ENCODE data around the gene S100A9.
"Not testable (repeated sequence)": the region's sequence is repeated elsewhere in the genome, so short reads cannot be mapped to it uniquely, and the experiment has no call there.

S100A9 gene

GRCh38 chr1:153357853-153358690 lies at the start of gene S100A9:
Gene S100A9, plus strand, starts transcription at chr1:153357854. Its CDS starts 430 bp downstream, at chr1:153358284.
- no peak for DNase-seq (ENCODE audit: low read depth in 1 of 2, low spot score in 1 of 2)

DNA sequence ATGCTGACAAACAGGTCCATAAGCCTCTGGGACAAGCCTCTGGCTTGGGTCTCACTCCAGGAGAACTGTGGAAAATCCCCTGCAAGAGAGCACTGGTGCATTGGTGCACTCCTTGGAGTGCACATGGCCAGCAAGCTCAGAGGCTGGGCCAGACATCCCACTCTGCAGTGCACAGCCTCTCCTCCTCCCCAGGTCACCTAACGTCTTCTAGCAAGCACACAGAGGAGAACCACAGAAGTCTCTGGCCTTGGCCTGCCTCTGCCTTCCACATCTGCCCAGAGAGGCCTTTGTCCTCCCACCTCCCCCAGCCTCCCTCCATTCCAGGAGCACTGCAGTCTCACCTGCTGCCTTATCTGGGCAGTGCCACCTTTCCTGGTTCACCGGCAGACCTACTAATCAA lies 49.1 kb upstream of the S100A9 start:
- DNase-seq (ENCODE audit: low read depth in 1 of 2, low spot score in 1 of 2): no peak

GRCh38 chr1:153309441-153309840 lies 48.2 kb upstream of the S100A9 start:
- no peak for DNase-seq (ENCODE audit: low read depth in 1 of 2, low spot score in 1 of 2)

DNA sequence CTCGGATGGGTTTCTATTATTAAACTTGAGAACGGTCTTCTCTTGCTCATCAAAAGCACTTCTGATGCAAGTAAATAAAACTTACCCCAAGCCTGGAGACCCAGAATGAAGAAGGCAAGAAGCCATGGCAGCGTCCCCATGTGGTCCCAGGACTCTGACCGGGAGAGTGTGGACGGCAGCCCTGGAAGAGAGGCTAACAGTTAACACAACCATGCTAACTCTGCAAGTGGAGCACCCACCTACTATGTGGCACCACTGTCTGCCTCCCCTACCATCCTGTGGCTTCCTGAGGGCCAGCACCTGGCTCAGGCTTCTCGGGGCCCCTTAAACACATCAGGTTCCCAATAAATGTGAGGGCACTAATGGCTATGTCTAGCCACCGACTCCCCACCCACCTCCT lies 47.1 kb upstream of the S100A9 start:
- no peak for DNase-seq (ENCODE audit: low read depth in 1 of 2, low spot score in 1 of 2)

DNA sequence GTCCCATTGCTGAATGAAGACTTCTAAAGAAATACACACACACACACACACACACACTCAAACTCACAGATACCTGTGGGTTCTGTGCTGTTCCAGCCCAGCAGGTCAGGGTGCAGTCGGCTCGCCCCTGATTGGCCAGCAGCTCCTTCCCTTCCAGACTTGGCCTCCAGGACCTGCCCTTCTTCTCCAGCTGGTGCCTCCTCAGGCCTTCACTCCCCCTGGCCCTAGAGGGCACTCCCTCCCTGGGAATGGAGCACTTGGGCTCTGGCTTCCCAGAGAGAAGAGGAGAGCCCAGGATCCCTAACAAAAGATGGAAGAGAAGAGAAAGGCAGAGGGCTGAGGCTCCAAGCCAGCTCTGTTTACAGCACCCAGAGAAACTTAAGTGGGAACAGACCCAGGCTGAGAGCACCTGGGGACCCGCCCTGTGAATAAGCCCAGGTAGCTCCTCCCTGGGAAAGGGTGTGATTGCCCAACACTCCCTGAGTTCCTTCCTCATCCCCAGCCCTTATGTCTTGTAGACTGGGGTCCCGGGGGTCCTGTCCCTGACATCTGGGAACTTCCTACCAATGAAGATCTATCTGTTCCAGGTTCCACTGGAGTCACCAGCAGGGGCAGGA lies 45.0 kb upstream of the S100A9 start, which contains the start of gene PGLYRP3:
Gene PGLYRP3 (minus strand): TSS at position 383 of the 617 bp plus-strand sequence. CDS start 2,287 bp downstream, outside the sequence.
- DNase-seq (ENCODE audit: low read depth in 1 of 2, low spot score in 1 of 2): no peak

DNA sequence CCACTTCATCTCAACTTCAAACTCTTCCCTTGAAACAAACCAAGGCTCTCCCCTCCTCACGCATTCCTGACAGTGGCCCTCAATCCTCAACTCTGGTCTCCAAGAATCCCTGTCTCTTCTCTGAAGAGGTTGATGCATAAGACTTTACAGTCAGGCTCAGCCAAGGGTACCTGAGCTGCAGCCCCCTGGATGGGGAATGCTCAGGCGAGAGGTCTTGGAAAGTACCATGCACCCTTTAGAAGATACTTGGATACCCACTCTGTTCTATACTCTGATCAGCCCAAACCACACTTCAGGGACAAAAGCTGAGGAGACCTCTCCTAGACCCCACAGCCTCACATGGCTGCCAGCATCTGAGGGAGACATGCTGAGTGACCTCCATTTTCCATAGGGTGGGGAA lies 44.4 kb upstream of the S100A9 start:
- no peak for DNase-seq (ENCODE audit: low read depth in 1 of 2, low spot score in 1 of 2)

DNA sequence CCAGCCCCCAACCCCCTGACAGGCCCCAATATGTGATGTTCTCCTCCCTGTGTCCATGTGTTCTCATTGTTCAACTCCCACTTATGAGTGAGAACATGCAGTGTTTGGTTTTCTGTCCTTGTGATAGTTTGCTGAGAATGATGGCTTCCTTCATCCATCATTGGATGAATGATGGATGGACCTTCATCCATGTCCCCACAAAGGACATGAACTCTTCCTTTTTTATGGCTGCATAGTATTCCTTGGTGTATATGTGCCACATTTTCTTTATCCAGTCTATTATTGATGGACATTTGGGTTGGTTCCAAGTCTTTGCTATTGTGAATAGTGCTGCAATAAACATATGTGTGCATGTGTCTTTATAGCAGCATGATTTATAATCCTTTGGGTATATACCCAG lies 43.3 kb upstream of the S100A9 start:
- not testable (repeated sequence) for DNase-seq (ENCODE audit: low read depth in 1 of 2, low spot score in 1 of 2)

DNA sequence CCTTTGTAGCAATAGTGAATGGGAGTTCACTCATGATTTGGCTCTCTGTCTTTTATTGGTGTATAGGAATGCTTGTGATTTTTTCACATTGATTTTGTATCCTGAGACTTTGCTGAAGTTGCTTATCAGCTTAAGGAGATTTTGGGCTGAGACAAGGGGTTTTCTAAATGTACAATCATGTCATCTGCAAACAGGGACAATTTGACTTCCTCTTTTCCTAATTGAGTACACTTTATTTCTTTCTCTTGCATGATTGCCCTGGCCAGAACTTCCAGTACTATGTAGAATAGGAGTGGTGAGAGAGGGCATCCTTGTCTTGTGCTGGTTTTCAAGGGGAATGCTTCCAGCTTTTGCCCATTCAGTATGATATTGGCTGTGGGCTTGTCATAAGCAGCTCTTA lies 41.6 kb upstream of the S100A9 start:
- DNase-seq (ENCODE audit: low read depth in 1 of 2, low spot score in 1 of 2): not testable (repeated sequence)

- not testable (repeated sequence) for DNase-seq (ENCODE audit: low read depth in 1 of 2, low spot score in 1 of 2)
These were observed 39.5 kb upstream of the S100A9 start for GRCh38 chr1:153318145-153318544.

DNA sequence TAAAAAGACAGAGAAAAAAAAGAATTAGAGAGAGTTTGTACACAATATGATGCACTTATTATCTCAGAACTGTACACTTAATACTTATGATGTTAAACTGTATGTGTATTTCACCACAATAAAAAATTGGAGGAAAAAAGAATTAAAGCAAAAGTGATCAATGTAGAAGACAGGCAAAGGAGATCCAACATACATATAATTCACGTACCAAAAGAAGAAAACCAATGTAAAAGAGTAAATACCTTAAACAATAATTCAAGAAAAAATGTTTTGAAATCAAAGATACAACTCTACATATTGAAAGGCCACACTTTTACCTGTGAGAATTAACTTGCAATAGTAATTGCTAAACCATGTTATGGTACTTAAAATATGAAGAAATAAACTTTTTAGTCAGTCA lies 35.1 kb upstream of the S100A9 start:
- no peak for DNase-seq (ENCODE audit: low read depth in 1 of 2, low spot score in 1 of 2)

DNA sequence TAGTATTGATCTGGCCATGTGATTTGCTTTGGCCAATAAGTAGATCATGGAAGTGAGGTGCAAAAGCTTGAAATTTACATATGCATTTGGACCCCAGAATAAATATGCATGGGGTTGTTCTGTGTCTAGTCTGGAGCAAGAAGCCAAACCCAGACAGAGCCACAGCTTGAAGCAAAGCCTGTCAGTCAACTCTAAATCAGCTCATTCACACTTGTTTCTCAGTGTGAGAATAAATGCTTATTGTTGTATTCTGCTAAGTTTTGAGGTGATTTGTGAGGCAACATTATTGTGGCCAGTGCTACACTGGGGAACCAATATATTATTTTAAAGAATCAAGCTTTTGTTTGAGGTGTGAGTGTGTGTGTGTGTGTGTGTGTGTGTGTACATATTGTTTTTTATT lies 32.7 kb upstream of the S100A9 start:
- no peak for DNase-seq (ENCODE audit: low read depth in 1 of 2, low spot score in 1 of 2)

GRCh38 chr1:153333902-153334301 lies 23.8 kb upstream of the S100A9 start:
- no peak for DNase-seq (ENCODE audit: low read depth in 1 of 2, low spot score in 1 of 2)

DNA sequence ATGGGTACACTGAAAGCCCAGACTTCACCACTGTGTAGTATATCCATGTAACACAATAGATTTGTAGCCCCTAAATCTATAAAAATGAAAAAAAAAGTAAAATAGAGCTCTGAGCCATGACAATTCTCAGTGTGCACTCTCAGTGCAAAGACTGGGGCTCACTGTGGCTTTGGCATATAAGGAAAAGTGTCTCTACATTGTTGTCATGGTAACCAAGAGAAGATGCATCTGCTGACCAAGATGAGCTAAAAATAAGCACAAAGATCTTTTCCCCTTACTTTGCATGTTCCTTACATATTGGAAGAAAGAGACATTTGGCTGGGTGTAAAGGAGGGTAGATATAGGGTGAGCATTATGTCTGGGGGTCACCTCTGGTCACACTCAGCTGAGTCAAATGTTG lies 21.0 kb upstream of the S100A9 start:
- no peak for DNase-seq (ENCODE audit: low read depth in 1 of 2, low spot score in 1 of 2)

DNA sequence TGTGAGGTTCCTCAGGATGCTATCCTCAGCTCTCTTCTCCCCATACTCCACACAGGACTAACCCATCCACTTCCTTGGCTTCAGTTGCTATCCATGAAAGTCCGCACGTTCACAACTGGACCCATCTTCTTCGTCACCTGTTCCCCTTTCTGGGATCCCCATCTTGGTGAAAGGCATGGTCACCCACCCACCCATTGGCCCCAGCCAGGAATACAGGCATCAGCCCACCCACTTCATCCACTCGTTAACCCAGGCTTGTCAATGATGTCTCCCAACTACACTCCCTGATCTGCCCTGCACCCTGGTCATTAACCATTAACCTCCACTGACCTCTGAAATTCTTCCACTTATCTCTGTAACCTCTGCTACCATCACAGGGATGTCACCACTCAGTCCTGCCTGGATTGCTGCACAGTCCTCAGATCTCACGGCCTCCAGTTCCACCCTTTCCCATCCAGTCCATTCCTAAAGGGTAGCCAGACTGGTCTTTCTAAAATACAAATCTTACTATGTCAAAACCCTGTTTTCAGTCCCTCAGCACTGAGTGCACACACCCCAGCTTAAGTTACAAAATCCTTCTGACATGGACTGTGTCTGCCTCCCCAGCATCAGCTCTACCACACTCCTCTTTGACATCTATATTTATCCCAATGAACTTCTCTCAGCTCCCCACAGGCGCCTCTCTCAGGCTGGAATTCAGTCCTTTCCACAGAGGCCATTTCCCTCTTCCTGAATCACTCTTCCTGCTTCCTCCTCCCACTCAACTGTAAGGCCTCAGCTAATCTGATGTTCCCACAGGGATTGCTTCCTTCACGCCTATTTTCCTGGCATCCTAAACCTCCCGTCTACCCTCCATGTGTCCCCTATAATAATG lies 19.4 kb upstream of the S100A9 start:
- no peak for DNase-seq (ENCODE audit: low read depth in 1 of 2, low spot score in 1 of 2)

- no peak for DNase-seq (ENCODE audit: low read depth in 1 of 2, low spot score in 1 of 2)
These were observed 17.9 kb upstream of the S100A9 start for GRCh38 chr1:153339802-153340201.

DNA sequence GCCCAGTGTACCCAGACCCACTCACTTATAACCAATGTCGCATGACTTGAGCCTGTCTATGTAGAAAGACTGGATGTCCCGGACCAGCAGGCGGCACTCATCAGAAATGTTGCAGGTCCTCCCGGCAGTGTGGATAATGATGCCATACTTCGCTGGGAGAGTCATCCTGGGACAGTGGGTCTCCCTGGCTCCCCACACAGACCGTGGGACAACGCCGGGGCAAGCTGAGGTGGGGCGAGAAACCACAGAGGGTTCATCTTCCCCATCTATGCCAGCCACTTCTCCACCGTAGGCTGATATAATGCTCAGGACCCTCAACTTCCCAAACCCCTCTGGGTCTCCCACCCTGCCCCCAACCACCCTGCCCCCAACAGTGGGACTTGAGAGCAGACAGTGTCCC lies 17.3 kb upstream of the S100A9 start:
- DNase-seq (ENCODE audit: low read depth in 1 of 2, low spot score in 1 of 2): no peak

DNA sequence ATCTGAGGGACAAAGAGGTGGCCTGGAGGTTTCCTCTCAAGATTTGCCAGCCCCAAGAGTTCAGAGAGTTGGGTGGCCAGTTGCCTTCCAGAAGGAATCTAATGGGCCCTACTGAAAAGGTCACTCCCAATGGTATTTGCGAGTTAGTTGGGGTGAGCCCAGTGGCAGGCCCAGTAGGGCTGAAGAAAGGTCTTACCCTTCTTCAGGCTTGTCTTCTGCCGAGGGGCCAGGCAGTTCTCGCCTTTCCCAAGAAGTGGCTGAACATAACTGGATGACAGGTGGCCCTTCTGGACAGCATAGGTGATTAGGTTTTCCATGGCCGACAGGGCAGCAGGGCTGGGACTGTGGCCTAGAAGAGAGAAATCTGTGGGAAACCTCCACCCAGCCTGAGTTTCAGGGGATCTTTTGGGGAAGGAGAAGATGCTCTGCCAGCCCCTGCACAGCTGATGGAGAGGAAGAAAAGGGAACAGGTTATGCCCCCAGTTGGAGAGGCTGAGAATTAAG lies 16.2 kb upstream of the S100A9 start:
- DNase-seq (ENCODE audit: low read depth in 1 of 2, low spot score in 1 of 2): no peak

GRCh38 chr1:153342178-153342577 lies 15.5 kb upstream of the S100A9 start:
- no peak for DNase-seq (ENCODE audit: low read depth in 1 of 2, low spot score in 1 of 2)

DNA sequence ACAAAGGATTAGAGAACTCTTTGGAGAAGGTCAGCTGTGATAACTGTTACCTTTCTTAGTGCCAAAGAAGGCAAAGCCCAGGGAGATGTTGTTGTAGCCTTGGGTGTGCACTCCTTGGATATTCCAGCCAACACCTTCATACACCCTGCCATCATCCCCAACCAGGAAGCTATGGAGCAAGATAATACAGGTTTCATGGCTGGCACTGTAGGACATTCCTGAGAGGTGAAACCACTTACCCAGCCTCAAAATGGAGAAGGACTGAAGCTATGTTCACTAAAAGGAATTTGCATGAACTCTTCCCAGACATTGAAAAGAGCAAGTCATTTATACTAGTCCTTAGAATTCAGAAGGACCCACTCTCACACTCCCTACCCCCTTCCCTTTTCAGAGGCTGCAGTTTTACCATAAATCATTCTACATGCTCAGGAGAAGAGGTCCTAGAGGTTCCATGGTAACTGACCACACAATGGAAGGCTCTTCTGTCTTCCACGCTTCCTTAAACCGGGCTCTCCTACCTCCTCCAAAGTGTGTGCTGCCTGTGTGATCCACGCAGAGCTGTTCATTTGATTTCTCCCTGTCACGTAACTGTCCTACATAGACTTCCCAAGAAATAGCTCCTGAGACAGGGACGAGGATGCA lies 14.5 kb upstream of the S100A9 start:
- no peak for DNase-seq (ENCODE audit: low read depth in 1 of 2, low spot score in 1 of 2)

GRCh38 chr1:153343811-153344717 lies 13.6 kb upstream of the S100A9 start:
- DNase-seq (ENCODE audit: low read depth in 1 of 2, low spot score in 1 of 2): no peak
